Activated CD4-positive, alpha-beta T cell treated with anti-CD3 and anti-CD28 coated beads for 1 hour (primary cell): ENCODE measurements around the gene PILRB.
"Not testable (repeated sequence)": the region's sequence is repeated elsewhere in the genome, so short reads cannot be mapped to it uniquely, and the experiment has no call there.

Source experiments
- DNase-seq: peaks from one replicate; pipeline ENCODE4 v3.0.0-alpha.2; 2020

PILRB gene

GRCh38 chr7:100358027-100358856 is at the start of gene PILRB:
PILRB (plus strand) TSS chr7:100358117; CDS start chr7:100358303, 186 bp downstream.
- no peak for DNase-seq

- DNase-seq: not testable (repeated sequence)
Observed at GRCh38 chr7:100318329-100318728, 39.6 kb upstream of the PILRB start.

- DNase-seq: not testable (repeated sequence)
Observed at GRCh38 chr7:100321648-100322047, 36.3 kb upstream of the PILRB start.

- DNase-seq: not testable (repeated sequence)
Observed at GRCh38 chr7:100324194-100324593, 33.7 kb upstream of the PILRB start.

GRCh38 chr7:100325671-100326070 is 32.2 kb upstream of the PILRB start:
- not testable (repeated sequence) for DNase-seq

- not testable (repeated sequence) for DNase-seq
Observed at GRCh38 chr7:100326914-100327313, 31.0 kb upstream of the PILRB start.

- DNase-seq: peak; percentile 77
Observed at GRCh38 chr7:100335566-100336466, 22.1 kb upstream of the PILRB start.

- DNase-seq: not testable (repeated sequence)
Observed at GRCh38 chr7:100338083-100338696, 19.7 kb upstream of the PILRB start.

- DNase-seq: not testable (repeated sequence)
Observed at GRCh38 chr7:100341286-100341685, 16.6 kb upstream of the PILRB start.

GRCh38 chr7:100342765-100343164 is 15.2 kb upstream of the PILRB start:
- no peak for DNase-seq

- not testable (repeated sequence) for DNase-seq
Observed at GRCh38 chr7:100344124-100344559, 13.8 kb upstream of the PILRB start.

- peak; percentile 72 for DNase-seq
Observed at GRCh38 chr7:100344560-100345287, 13.2 kb upstream of the PILRB start.

- peak; percentile 61 for DNase-seq
Observed at GRCh38 chr7:100345288-100345672, 12.6 kb upstream of the PILRB start.

- DNase-seq: no peak
Observed at GRCh38 chr7:100346921-100347320, 11.0 kb upstream of the PILRB start.

GRCh38 chr7:100348805-100349204 is 9.1 kb upstream of the PILRB start:
- no peak for DNase-seq

GRCh38 chr7:100349757-100350156 is 8.2 kb upstream of the PILRB start:
- no peak for DNase-seq

- DNase-seq: no peak
Observed at GRCh38 chr7:100351657-100352058, 6.3 kb upstream of the PILRB start.

- DNase-seq: not testable (repeated sequence)
Observed at GRCh38 chr7:100352230-100352781, 5.6 kb upstream of the PILRB start.

- DNase-seq: no peak
Observed at GRCh38 chr7:100352984-100353684, 4.8 kb upstream of the PILRB start.

GRCh38 chr7:100353685-100354330 is 4.1 kb upstream of the PILRB start:
- no peak for DNase-seq
